ENCODE data around the gene SCG3.

SCG3 gene

GRCh38 chr15:51727141-51727897 is 46.0 kb downstream of the SCG3 start:
- DNase-seq (ENCODE audit: low read depth, low spot score), result peak; percentile 40

DNA sequence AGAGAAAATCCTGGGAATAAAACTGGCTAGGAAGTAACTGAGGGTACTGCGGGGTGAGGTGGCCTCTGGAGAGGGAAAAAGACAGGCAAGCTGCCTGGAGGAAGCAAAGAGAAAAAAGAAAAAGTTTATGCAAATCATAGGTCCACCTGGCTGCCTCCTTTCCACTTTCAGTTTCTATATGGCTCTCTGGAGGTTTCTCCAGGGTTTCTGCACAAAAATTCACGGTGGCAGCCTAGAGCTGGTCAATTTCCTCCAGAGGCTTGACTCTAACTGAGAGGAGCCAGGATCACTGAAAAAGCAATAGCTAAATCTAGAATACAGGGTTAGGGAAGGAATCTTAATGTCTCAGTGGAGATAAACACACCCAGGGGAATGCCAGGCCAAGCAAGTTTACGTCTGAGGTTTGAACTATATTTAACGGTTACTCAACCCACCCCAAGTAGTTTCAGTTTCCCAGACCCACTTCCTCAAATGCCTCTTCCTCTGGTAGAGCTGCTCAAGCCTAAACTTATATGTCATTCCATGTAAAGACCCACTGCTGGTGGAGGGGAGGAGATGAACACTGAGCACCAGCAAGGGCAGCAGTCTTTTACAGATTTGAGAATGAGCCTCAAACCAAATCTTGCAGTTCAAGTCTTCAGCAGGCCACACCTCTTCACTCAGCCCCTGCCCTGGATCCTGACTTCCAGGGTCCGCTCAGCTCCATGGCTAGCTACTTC is 50.4 kb downstream of the SCG3 start:
- DNase-seq (ENCODE audit: low read depth, low spot score), result no peak

GRCh38 chr15:51732646-51733045 is 51.3 kb downstream of the SCG3 start:
- no peak for DNase-seq (ENCODE audit: low read depth, low spot score)

DNA sequence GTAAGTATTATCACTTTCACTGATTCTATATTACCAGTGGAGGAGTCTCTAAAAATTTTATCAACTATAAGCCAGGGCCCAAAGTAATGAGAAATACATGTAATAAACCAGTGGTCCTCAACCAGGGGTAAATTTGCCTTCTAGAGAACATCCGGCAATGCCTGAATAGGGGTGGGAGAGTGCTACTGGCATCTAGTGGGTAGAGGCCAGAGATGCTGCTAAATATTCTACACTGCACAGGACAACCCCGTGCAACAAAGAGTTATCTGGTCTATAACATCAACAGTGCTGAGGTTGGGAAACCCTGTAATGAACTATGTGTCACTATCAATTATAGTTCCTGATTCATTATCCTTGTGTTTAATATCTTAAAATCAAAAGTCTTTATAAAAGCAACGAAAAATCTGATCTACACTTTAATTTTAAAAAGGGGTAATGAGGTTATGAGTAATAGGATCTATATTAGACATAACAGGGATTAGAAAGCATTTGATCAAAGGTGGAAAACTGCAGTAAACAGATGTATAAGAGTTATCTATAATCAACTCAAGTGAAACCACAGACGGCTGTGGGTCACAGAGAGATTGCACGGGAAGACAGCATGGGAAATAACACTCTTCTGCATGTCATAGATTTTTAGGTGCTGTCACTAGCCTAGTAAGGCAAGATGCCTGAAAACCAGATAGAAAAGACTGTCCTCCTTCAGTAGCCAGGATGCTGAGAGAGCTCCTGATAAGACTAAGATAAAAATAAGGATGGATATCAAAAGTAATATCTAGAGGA is 54.1 kb downstream of the SCG3 start:
- no peak for DNase-seq (ENCODE audit: low read depth, low spot score)

GRCh38 chr15:51736069-51736468 is 54.8 kb downstream of the SCG3 start:
- no peak for DNase-seq (ENCODE audit: low read depth, low spot score)

- peak; percentile 21 for DNase-seq (ENCODE audit: low read depth, low spot score)
Measured at GRCh38 chr15:51736751-51737521, 55.6 kb downstream of the SCG3 start.

GRCh38 chr15:51737522-51738305 is 56.4 kb downstream of the SCG3 start, which contains the start of gene LYSMD2:
Gene LYSMD2 (minus strand): TSS chr15:51737655. CDS start chr15:51737622, 33 bp downstream.
- DNase-seq (ENCODE audit: low read depth, low spot score), result peak; percentile 27

GRCh38 chr15:51738553-51738952 is 57.2 kb downstream of the SCG3 start:
- DNase-seq (ENCODE audit: low read depth, low spot score), result no peak

DNA sequence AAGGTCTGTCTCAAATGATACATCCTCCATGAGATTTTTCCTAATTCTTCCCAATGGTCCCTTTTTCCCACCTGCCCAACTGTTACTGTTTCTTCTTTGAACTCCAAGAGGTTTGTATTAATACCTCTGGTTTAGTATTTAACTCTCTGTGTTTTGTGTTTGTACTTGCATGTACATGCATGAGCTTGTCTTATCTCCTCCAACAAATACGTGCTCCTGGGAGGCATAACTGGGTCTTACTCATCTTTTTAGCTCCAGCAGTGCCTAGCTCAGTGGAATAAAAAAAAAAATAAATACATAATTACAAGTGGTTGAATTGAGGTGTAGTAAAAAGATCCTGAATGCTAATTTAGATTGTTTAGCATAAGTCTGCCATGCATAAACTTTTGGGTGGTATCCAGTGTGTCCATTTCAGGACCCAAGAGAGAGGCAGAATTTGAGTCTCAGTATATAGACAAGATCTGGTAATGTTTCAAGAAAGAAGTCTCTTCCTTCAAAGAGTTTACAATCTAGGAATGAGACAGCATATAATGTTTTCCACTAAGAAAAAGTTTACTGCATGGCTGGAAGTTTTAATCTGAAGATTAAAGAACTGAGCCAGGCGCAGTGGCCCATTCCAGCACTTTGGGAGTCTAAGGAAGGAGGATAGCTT is 57.9 kb downstream of the SCG3 start:
- no peak for DNase-seq (ENCODE audit: low read depth, low spot score)

- no peak for DNase-seq (ENCODE audit: low read depth, low spot score)
Measured at GRCh38 chr15:51749307-51749706, 68.0 kb downstream of the SCG3 start.

DNA sequence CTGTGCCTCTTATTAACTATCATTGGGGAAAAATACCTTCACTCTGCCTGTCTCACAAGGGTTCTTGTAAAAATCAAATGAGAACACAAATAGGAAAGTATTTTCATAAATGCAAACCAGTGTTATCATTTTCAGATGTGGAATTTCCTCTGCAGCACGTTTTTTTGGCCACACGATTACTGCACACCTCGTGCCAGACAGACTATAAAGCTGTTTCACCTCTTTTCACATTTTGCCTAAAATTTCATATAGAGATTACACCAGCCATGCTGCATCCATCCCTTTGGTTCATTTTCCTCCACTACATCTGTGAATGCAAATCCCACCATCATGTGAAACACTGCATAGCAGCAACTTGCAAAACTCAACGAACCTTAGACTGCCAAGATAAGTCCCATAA is 68.9 kb downstream of the SCG3 start:
- no peak for DNase-seq (ENCODE audit: low read depth, low spot score)

GRCh38 chr15:51750792-51751696 is 69.7 kb downstream of the SCG3 start, which contains the start of gene TMOD2:
Gene TMOD2 (plus strand): TSS chr15:51751597. CDS start chr15:51766442, 14,845 bp downstream.
- peak; percentile 40 for DNase-seq (ENCODE audit: low read depth, low spot score)

GRCh38 chr15:51751697-51752683 is 70.7 kb downstream of the SCG3 start:
- DNase-seq (ENCODE audit: low read depth, low spot score), result peak; percentile 51

- DNase-seq (ENCODE audit: low read depth, low spot score), result no peak
Measured at GRCh38 chr15:51752888-51753287, 71.6 kb downstream of the SCG3 start.

DNA sequence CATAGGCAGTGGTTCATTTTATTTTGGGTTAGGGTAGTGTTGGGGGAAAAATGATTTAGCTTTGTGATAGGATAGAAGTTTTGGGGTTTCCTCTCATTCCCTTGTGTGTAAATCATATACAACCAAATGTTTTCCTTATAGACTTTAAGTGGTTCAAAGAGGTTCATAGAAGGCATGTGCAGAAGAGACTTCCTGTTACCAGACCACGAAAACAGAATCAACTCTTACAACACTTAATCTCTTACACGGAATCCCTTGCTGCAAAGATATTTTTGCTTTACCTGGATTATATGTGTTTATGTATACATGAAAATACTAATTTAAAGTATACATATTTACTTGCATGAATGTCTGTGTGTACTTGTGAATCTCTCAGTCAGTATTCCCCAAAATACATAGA is 73.0 kb downstream of the SCG3 start:
- DNase-seq (ENCODE audit: low read depth, low spot score), result no peak

GRCh38 chr15:51755790-51756189 is 74.5 kb downstream of the SCG3 start:
- no peak for DNase-seq (ENCODE audit: low read depth, low spot score)

- DNase-seq (ENCODE audit: low read depth, low spot score), result no peak
Measured at GRCh38 chr15:51756482-51756881, 75.2 kb downstream of the SCG3 start.

DNA sequence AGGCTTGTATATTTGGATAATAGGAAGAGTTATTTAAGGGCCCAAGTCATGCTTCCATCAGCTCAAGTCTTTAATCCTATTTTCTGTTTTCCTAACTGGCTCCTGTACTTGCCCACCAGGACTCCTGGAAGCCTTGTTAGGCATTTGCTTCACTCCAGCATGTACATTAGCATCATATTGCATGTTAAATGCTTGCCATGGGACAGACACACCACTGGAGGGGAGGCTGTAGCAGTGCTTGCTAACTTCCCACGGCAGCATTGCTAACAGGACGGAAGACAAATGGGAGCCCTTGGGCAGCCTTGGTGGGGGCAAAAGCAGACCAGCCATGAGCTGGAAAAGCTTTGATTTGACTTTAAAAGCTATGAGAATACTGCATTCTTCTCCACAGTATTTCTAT is 76.1 kb downstream of the SCG3 start:
- DNase-seq (ENCODE audit: low read depth, low spot score), result peak; percentile 7
